Left cardiac atrium (tissue), 4 donors: ENCODE results near the gene UVSSA. TPM values are rescaled to one million over a fixed set of nuclear protein-coding genes. Genes with fewer than 3 reads are reported as not detected.
"Not testable (repeated sequence)": the region's sequence is repeated elsewhere in the genome, so short reads cannot be mapped to it uniquely, and the experiment has no call there.

ENCODE experiments used
- ATAC-seq, 2 donors: fragments of 200-7000 bp; cut with Tn5 transposase; one replicate each; pipeline ENCODE4 v1.9.1; 2020; ENCODE audit warnings: mild to moderate bottlenecking in 2 of 2, moderate library complexity in 2 of 2
- DNase-seq: peaks from one replicate; pipeline ENCODE4 v3.0.0-alpha.2; 2020
- intact Hi-C, 2 donors: fragments of 100-400 bp; cut with DNase I; formaldehyde crosslinking; loops; one replicate each; pipeline versions ENCODE4 v1.14.1 to v1.15.1; 2022 to 2023
- total RNA-seq, 2 donors: library from RNA; stranded (reverse); fragmentation: NEBNext Ultra II Directional; extraction: Animal tissue kit (Norgen Biotek cat#: 25700); gene quantifications; one replicate each; pipeline ENCODE4 v1.2.1, GENCODE V29; 2021
- donor health status: DM: no; HTN: yes; CAD: no.
- donor health status: DM: no; HTN: yes; CAD: no; lungs with severe emphysema.
- donor health status: DM: yes; HTN: yes; CAD: no.
- donor health status: Dilated cardiomyopathy.

UVSSA gene
- total RNA-seq, 2 donors from 2014 or later, result 7.9 to 8.4 TPM

DNA sequence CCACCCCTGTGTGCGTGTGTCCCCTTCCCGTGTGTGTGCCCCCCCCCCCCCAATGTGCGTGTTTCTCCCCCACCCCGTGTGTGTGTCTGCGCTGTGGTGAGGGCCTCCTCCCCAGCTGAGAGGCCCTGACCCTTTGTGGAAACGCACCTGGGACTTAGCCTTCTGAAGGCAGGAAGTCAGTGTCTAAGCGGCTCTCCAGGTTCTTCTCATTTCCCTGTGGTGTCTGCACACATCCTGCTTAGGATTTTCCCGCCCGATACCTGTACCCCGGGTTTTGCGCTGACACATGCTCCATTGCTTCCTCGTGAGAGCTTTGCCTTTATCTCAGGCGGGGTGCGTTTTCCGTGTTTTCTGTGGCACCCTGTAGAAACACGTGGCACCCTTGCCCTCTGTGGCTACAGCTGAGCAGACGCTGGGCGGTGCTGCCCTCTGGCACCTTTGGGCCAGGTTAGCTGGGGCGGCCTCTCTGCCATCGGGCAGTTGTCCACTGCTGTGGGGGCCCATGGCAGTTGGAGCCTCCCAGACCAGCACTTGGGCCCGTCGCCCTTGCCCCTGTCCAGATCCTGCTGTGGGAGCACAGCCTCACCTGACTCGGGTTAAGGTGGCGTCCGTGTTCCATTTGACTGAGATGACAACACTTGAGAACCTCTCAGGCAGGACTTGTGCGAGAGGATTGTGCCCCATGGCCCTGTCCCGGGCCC, 31.0 kb upstream of the UVSSA start:
- DNase-seq (peak; percentile 9), ATAC-seq (no peak)
- intact Hi-C loops, result no loop called here

DNA sequence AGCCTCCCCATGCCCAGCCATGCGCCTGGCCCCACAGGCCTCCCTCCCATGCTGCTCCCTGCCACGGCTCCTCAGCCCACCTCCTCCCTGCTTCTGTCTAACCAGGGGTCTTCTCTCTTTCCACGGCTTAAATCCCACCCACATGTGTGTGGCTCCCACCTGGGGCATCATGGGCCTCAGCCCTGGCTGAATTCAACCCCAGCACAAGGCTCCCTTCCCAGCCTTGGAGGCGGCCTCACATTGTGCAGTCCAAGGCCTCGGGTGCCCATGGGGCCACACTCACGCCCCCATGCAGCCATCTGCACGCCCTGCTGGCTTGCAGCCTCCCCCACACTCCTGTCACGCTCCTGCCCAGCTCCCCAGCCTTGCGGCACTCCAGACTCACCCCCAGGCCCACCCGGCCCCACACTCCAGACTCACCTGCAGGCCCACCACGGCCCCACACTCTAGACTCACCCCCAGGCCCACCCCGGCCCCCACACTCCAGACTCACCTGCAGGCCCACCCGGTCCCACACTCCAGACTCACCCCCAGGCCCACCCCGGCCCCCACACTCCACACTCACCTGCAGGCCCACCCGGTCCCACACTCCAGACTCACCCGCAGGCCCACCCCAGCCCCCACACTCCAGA, 30.4 kb upstream of the UVSSA start:
- peak; percentile 6 for DNase-seq
- intact Hi-C loops, result no loop called here

DNA sequence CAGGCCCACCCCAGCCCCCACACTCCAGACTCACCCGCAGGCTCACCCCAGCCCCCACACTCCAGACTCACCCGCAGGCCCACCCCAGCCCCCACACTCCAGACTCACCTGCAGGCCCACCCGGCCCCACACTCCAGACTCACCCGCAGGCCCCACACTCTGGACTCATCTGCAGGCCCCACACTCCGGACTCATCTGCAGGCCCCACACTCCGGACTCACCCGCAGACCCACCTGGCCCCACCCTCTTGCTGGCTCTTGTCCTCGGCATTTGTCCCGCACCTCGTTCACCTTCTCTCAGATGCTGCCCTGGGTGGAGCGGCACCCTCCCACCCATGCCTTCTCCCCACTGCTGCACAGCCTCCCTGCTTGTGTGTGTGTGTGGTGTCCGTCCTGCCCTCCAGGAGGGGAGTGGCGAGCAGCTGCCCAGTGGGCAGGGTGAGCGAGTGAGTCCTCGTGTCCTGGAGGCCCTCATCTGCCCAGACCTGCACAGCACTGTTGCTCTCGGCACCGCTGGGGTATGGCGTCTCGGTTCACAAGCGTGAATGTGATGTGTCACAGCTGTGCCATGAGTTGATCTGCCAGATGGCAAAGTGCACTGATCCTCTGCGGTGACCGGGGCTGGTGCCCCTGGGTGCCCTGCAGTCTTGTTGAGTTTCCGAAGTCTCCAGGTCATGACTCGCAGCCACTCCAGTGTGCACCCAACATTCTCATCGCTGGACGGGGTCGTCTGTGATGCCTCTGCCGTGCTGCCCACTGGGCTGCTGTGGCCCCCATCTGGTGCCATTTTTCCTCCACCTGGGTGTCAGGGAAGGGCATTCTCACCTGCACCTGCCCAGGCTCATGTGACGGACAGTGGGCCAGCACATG, 29.6 kb upstream of the UVSSA start:
- intact Hi-C loops, result no loop called here
- ATAC-seq (peak in 1 of 2 donors; percentile 19), DNase-seq (peak; percentile 15)

More for the DNA sequence above, 30.4 kb upstream of the UVSSA start:
- ATAC-seq, result no peak

DNA sequence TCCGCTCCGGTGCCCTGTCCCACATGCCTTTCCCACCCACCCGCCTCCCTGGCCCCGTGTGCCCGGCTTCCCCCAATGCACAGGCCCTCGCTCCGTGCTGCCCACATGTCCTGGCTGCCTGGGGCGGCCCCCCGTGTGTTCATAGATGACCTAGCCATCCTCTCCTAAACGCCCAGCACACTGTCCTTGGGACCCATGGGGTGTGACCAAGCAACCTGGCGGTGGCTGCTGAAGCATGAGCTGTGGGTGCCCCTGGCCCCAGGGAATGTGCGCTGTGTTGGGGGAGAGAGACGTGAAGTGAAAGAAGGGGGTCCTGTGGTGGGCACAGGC, 29.0 kb upstream of the UVSSA start:
- DNase-seq, result peak; percentile 13
- ATAC-seq, result no peak
- intact Hi-C loops, result no loop called here

GRCh38 chr4:1318488-1319213, 28.4 kb upstream of the UVSSA start:
- peak; percentile 19 for DNase-seq
- intact Hi-C loops, result no loop called here
- ATAC-seq, result no peak

DNA sequence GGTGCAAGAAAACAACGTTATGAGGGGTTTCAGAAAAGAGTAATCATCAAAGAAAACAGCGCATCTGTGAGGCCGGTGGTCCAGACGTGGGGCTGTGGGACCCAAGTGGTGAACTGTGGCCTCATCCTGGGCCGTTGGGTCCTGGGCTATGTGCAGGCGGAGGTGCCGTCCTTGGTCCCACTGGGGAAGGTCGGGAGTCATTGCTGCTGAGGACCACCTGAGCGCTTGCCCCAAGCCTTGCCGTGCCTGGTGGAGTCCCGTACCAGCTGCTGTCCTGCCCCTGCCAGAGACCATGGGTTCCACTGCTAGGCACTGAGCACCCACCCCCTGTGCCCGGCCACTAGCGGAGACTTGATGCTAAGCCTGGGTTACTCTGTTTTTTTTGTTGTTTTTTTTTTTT, 25.5 kb upstream of the UVSSA start:
- peak; percentile 6 for DNase-seq
- intact Hi-C loops, result no loop called here
- ATAC-seq, result no peak

DNA sequence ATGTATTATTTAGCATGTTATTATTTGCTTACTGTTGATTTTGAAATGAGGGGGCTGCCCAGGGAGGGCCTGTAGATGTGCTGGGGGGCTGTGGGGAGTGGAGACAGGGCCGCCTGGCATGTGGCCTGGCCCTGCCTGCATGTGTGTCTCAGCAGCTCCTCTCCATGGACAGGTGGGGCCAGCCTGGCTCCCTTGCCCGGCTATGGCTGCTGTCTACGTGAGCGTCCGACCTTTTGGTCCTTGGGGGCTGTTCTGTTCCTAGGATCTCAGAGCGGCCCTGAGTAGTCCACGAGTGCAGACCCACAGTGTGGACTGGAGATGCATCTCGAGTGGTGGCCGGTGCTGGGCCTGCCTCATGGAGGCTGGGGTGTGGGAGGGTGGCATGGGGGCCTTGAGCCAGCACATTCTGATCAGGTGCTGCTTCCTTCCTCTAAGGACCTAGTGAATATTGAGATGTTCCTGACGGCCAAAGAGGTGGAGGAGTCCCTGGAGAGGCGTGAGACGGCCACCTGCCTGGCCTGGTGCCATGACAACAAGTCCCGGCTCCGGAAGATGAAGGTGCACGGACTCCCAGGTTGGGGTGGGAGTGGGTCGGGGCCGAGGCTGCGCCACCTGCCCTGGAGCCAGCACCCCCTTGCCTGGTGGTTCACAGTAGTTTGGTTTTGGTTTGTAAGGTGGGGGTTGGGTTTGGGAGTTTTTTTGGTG, 24.9 kb upstream of the UVSSA start:
- intact Hi-C loops, result no loop called here
- DNase-seq, result peak; percentile 17
- no peak for ATAC-seq

GRCh38 chr4:1323280-1323634, 23.8 kb upstream of the UVSSA start:
- intact Hi-C loops, result no loop called here
- peak; percentile 15 for DNase-seq
- no peak for ATAC-seq

GRCh38 chr4:1323635-1324442, 23.2 kb upstream of the UVSSA start:
- peak; percentile 4 for DNase-seq

GRCh38 chr4:1324443-1325175, 22.4 kb upstream of the UVSSA start:
- DNase-seq, result peak; percentile 16
- intact Hi-C loops, result not testable (repeated sequence)

More at GRCh38 chr4:1323635-1324442, 23.2 kb upstream of the UVSSA start:
- ATAC-seq, result no peak
- intact Hi-C loops, result no loop called here

DNA sequence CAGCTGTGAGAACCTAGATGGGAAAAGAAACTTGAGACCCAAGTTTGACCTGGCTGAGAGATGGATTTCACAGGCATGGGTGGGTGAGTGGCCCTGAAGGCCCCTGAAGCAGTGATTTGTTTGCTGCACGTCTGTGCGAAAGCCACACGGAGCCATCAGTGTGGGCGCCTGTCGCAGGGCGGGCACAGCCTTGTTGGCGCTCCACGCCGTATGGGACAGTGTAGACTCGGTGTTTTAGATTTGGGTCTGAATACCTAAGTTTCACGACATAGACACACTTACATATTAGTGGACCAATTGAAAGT, 21.9 kb upstream of the UVSSA start:
- no peak for ATAC-seq
- intact Hi-C loops, result no loop called here
- peak; percentile 5 for DNase-seq

More at GRCh38 chr4:1324443-1325175, 22.4 kb upstream of the UVSSA start:
- ATAC-seq, result not testable (repeated sequence)

- intact Hi-C loops, result no loop called here
- ATAC-seq (no peak), DNase-seq (peak; percentile 18)
Measured at GRCh38 chr4:1325681-1326635, 21.1 kb upstream of the UVSSA start.

DNA sequence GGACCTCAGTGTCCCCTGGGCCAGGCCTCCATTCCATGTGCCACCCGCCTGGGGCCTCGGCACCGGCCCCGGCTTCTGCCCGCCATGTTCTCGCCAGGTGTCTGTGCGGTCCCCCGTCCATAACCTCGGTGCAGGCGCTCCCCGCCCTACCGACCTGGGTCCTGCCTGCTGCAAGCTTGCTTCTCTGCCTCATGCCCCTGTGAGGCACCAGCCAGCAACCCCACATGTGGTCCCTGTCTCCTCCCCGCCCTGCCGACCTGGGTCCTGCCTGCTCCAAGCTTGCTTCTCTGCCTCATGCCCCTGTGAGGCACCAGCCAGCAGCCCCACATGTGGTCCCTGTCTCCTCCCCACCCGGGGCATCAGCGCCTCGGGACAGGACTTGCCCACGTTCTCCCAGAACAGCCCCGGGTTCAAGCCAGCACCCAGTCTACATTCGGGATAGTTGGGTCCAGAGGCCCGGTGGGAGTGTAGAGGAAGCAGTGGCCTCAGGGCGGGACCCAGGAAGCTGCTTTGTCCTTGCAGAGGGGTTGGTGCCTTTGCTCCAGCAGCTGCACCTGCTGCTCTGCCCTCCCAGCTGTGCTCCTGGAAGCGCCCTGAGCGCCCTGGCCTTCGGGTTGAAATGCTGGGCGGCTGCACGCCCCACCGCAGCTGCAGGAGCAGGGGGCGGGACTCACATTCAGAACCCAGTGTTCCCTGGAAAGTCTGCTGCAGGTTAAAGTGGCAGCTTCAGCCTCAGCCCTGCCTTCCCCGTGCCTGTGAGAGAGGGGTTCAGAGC, 20.1 kb upstream of the UVSSA start:
- DNase-seq, result peak; percentile 22
- no peak for ATAC-seq
- intact Hi-C loops, result no loop called here

DNA sequence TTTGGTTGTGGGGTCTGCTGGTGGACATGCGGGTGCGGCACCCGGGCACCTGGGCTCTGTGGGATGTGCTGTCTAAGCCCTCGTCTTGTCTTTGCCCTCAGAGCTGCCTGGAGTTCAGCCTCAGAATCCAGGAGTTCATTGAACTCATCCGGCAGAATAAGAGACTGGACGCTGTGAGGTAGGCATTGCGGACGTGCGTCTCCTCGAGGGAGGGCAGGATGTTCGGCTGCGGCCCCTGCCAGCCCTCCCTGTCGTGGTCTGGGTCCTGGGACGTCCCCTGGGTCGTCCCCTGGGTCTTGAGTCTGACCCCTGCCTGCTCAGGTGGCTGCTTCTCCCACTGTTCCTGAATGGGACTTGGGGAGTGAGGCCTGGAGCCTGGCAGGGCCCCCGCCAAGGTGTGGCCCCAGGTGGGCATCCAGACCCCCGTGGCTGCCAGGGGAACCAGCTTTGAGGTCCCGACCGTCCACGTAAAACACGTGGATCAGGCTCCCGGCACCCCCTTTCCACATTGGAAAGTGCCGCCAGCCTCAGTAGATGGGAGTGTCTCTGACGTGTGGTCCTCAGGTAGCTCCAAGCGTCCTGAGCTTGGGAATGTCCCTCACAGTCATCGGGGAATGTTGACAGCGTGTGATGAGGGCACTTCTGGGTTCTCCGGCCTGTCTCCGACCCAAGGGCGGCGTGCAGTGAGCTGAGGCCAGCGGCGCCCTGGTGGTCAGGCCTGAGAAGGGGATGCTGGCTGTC, 19.3 kb upstream of the UVSSA start:
- ATAC-seq, result no peak
- DNase-seq, result no peak
- intact Hi-C loops, result no loop called here
